ENCODE data around the gene TSPAN12.

The TSPAN12 gene

GRCh38 chr7:120799813-120800475 is 58.0 kb downstream of the TSPAN12 start:
- TF ChIP-seq GATA3 (IDR thresholded peaks at IDR 0.05; ENCODE audit: low read depth, low read length) (no peak), GATA2 (IDR thresholded peaks at IDR 0.05; ENCODE audit: low read depth, low read length) (no peak)

- TF ChIP-seq GATA2 (IDR thresholded peaks at IDR 0.05; ENCODE audit: low read depth, low read length) (no peak), GATA3 (IDR thresholded peaks at IDR 0.05; ENCODE audit: low read depth, low read length) (no peak)
Measured at GRCh38 chr7:120799147-120799546, 58.8 kb downstream of the TSPAN12 start.

GRCh38 chr7:120797026-120797645 is 60.8 kb downstream of the TSPAN12 start:
- TF ChIP-seq GATA3 (IDR thresholded peaks at IDR 0.05; ENCODE audit: low read depth, low read length) (no peak), GATA2 (IDR thresholded peaks at IDR 0.05; ENCODE audit: low read depth, low read length) (no peak)

GRCh38 chr7:120794106-120794729 is 63.7 kb downstream of the TSPAN12 start:
- TF ChIP-seq GATA3 (IDR thresholded peaks at IDR 0.05; ENCODE audit: low read depth, low read length) (no peak), GATA2 (IDR thresholded peaks at IDR 0.05; ENCODE audit: low read depth, low read length) (no peak)

GRCh38 chr7:120793213-120793936 is 64.6 kb downstream of the TSPAN12 start:
- TF ChIP-seq GATA2 (IDR thresholded peaks at IDR 0.05; ENCODE audit: low read depth, low read length) (no peak), GATA3 (IDR thresholded peaks at IDR 0.05; ENCODE audit: low read depth, low read length) (no peak)

GRCh38 chr7:120792861-120793130 is 65.1 kb downstream of the TSPAN12 start:
- TF ChIP-seq GATA2 (IDR thresholded peaks at IDR 0.05; ENCODE audit: low read depth, low read length) (no peak), GATA3 (IDR thresholded peaks at IDR 0.05; ENCODE audit: low read depth, low read length) (no peak)

GRCh38 chr7:120792091-120792860 is 65.7 kb downstream of the TSPAN12 start:
- TF ChIP-seq GATA2 (IDR thresholded peaks at IDR 0.05; ENCODE audit: low read depth, low read length) (no peak), GATA3 (IDR thresholded peaks at IDR 0.05; ENCODE audit: low read depth, low read length) (no peak)

- no peak for TF ChIP-seq GATA3 (IDR thresholded peaks at IDR 0.05; ENCODE audit: low read depth, low read length)
- no peak for TF ChIP-seq GATA2 (IDR thresholded peaks at IDR 0.05; ENCODE audit: low read depth, low read length)
Measured at GRCh38 chr7:120785095-120785494, 72.8 kb downstream of the TSPAN12 start.

GRCh38 chr7:120783721-120784120 is 74.2 kb downstream of the TSPAN12 start:
- TF ChIP-seq GATA2 (IDR thresholded peaks at IDR 0.05; ENCODE audit: low read depth, low read length) (no peak), GATA3 (IDR thresholded peaks at IDR 0.05; ENCODE audit: low read depth, low read length) (no peak)

GRCh38 chr7:120783273-120783672 is 74.7 kb downstream of the TSPAN12 start:
- TF ChIP-seq GATA2 (IDR thresholded peaks at IDR 0.05; ENCODE audit: low read depth, low read length), result no peak
- no peak for TF ChIP-seq GATA3 (IDR thresholded peaks at IDR 0.05; ENCODE audit: low read depth, low read length)

GRCh38 chr7:120780938-120781337 is 77.0 kb downstream of the TSPAN12 start:
- TF ChIP-seq GATA3 (IDR thresholded peaks at IDR 0.05; ENCODE audit: low read depth, low read length), result no peak
- no peak for TF ChIP-seq GATA2 (IDR thresholded peaks at IDR 0.05; ENCODE audit: low read depth, low read length)

- peak; percentile 65 for TF ChIP-seq GATA3 (IDR thresholded peaks at IDR 0.05; ENCODE audit: low read depth, low read length)
- TF ChIP-seq GATA2 (IDR thresholded peaks at IDR 0.05; ENCODE audit: low read depth, low read length), result peak; percentile 38; the same call in 1 of the 2 replicates
Measured at GRCh38 chr7:120775755-120776154, 82.2 kb downstream of the TSPAN12 start.

- TF ChIP-seq GATA2 (IDR thresholded peaks at IDR 0.05; ENCODE audit: low read depth, low read length), result no peak
- no peak for TF ChIP-seq GATA3 (IDR thresholded peaks at IDR 0.05; ENCODE audit: low read depth, low read length)
Measured at GRCh38 chr7:120774481-120774880, 83.5 kb downstream of the TSPAN12 start.

- TF ChIP-seq GATA3 (IDR thresholded peaks at IDR 0.05; ENCODE audit: low read depth, low read length) (no peak), GATA2 (IDR thresholded peaks at IDR 0.05; ENCODE audit: low read depth, low read length) (no peak)
Measured at GRCh38 chr7:120770206-120770605, 87.7 kb downstream of the TSPAN12 start.
